HG02870 (cell line): ENCODE data around the gene OSBPL10.
"Not testable (repeated sequence)": the region's sequence is repeated elsewhere in the genome, so short reads cannot be mapped to it uniquely, and the experiment has no call there.

Source experiments
- ATAC-seq: cut with Tn5 transposase; IDR thresholded peaks from one replicate; pipeline ENCODE4 v1.9.1; 2021; ENCODE audit warnings: mild to moderate bottlenecking, moderate library complexity; ENCODE audit not compliant: unreplicated experiment

Gene OSBPL10

GRCh38 chr3:31783851-31784250 lies 197.2 kb downstream of the OSBPL10 start:
- ATAC-seq = not testable (repeated sequence)

- ATAC-seq = not testable (repeated sequence)
These were observed 198.8 kb downstream of the OSBPL10 start for GRCh38 chr3:31782306-31782705.

- ATAC-seq = no peak
These were observed 201.5 kb downstream of the OSBPL10 start for GRCh38 chr3:31779514-31779913.

GRCh38 chr3:31777887-31778286 lies 203.2 kb downstream of the OSBPL10 start:
- no peak for ATAC-seq

- ATAC-seq = no peak
These were observed 204.0 kb downstream of the OSBPL10 start for GRCh38 chr3:31777092-31777491.

GRCh38 chr3:31776016-31776415 lies 205.0 kb downstream of the OSBPL10 start:
- ATAC-seq = no peak

- no peak for ATAC-seq
These were observed 205.7 kb downstream of the OSBPL10 start for GRCh38 chr3:31775383-31775782.

- no peak for ATAC-seq
These were observed 208.1 kb downstream of the OSBPL10 start for GRCh38 chr3:31772758-31773473.

- ATAC-seq = peak; percentile 51
These were observed 208.8 kb downstream of the OSBPL10 start for GRCh38 chr3:31772272-31772671.

GRCh38 chr3:31770822-31771326 lies 210.2 kb downstream of the OSBPL10 start:
- ATAC-seq = no peak

- ATAC-seq = no peak
These were observed 212.5 kb downstream of the OSBPL10 start for GRCh38 chr3:31768479-31769125.

- no peak for ATAC-seq
These were observed 213.1 kb downstream of the OSBPL10 start for GRCh38 chr3:31767920-31768319.

GRCh38 chr3:31766669-31767068 lies 214.4 kb downstream of the OSBPL10 start:
- ATAC-seq = no peak

GRCh38 chr3:31765871-31766270 lies 215.2 kb downstream of the OSBPL10 start:
- no peak for ATAC-seq

GRCh38 chr3:31763731-31764130 lies 217.3 kb downstream of the OSBPL10 start:
- ATAC-seq = no peak

- ATAC-seq = no peak
These were observed 218.1 kb downstream of the OSBPL10 start for GRCh38 chr3:31762888-31763351.

GRCh38 chr3:31762097-31762764 lies 218.8 kb downstream of the OSBPL10 start:
- ATAC-seq = no peak

- ATAC-seq = no peak
These were observed 220.4 kb downstream of the OSBPL10 start for GRCh38 chr3:31760654-31761053.

- no peak for ATAC-seq
These were observed 222.6 kb downstream of the OSBPL10 start for GRCh38 chr3:31758322-31758965.

GRCh38 chr3:31755926-31756658 lies 225.0 kb downstream of the OSBPL10 start:
- ATAC-seq = no peak
